GM19035 (cell line): ENCODE results near the gene TMEM208.
A peak's percentile ranks its signal among the peaks of the same experiment; 100 is the strongest.

Experiments used
- ATAC-seq: cut with Tn5 transposase; IDR thresholded peaks from one replicate; pipeline ENCODE4 v1.9.1; 2021; ENCODE audit not compliant: unreplicated experiment

TMEM208 gene

DNA sequence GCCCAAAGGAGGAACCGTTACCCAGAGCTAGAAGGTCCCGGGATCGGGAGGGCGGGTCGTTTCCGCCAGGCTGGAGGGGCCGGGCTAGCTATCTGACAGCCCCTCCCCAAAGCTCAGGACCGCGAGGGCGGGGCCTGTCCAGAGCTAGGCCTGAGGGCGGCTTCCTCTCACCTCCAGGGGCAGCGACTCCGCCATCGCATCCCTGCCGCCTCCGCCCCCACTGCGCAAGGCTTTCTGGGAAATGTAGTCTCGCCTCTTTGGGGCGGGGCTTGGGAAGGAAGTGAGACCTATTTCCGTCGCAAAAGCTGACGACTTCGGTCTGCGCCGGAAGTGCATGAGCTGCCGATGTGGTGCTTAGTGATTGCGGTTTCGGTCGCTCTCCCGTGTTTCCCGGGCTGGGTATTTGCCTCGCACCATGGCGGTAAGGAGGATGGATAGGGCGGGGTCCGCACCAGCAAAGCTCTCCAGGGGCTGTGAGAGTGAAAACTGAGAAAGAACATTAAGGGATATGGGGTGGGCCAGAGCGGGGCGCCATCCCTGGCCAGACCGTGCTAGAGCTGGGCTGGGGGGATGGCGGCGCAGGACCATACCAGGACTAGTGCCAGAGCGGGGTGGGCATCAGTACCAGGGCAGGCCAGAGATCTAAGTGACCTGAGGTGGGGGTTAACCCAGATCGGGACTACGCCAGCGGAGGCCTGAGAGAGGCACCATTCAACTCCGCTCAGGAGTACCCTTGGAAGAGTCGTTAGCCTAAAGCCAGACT, at the start of gene TMEM208:
TSS of gene TMEM208 (plus strand) at position 327 of the 763 bp plus-strand sequence. CDS start at position 416, 89 bp downstream.
- peak; percentile 97 for ATAC-seq

DNA sequence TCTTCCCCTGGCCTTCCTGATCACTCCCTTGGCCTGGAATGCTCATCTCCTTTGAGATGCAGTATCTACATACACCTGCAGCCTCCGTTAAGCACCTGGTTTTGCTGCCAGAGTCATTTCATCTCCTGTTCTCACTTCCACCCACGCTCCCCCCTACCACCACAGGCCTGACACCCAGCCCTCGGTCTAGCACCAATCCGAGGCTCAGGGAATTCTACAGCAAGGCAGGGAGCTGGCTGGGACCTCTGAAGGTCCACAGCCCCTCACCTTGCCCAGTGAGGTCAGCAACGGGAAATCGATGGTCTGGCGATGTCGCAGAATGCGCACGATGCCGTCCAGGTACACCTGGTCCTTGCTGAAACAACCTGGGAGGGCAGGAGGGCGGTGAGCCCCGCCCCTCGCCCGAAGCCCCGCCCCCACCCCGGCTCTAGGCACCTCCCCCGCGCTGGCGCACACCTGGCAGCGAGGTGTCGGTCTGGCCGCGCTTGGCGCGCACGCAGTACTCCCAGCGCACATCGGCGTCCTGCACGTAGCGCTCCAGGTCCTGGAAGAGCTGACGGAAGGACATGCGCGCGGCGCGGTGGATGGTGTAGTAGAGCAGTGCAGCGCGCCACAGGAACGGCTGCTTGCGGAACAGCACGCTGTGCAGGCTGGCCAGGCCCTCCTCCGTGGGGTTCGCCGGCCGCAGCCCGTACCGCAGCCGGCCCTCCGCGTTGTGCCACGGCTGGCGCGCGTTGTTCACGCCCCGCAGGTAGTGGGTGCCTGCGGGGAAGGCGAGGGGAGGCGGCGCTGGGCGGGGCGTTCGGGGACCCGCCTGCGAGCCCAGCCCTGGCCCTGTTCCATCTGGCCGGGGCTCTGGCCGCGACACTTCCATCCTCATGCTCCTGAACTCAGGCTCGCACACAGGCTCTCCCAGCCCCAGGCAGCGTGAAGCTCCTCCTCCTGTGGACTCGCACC, 48.9 kb upstream of the TMEM208 start:
- ATAC-seq, result no peak

DNA sequence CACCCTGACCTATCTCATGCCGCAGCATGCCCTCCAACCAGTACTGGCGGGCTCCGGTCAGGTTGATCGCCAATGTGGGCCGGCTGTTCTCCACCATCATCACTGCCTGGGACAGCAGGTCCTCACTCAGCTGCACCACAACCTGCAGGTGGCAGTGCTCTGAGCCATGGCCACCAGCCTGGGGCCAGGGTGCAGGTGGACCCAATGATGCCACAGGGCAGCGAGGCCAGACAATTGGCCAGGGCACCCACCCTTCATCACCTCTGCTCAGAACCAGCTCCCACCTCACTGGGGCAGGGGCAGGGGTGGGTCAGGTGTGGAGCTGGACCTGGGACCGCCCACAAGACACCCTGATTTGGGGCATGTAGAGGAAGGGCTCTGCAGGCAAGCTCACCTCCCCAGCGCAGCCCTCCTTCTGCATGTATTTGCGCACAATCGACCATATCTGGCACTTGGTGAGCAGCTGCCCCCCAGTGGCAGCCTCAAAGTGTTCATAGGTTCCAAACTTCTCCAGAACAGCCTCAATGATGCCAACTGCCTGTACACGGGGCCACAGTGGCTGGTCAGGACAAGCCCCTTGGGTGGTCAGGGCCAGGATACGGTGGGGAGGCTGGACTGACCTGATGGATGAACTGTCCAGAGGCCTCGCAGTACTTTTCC, 47.4 kb upstream of the TMEM208 start:
- ATAC-seq, result no peak

DNA sequence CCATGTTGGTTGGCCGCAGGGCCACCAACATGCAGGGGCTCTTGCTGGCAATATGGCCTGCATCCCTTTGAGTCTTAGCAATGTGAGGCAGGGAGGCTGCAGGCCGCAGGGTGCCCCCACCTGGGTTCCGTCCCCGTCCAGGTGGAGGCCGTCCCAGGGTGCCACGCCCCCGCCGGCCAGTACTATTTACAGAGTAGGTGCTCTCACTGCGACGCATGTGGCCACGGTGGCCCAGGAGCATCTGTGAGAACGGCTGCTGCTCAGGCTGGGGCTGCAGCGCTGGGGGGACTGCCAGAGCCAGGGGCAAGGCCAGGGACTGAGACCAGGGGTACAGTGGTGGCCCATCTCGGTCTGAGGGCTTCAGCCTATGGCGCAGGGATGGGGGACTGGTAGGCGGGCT, 46.8 kb upstream of the TMEM208 start:
- ATAC-seq, result no peak

DNA sequence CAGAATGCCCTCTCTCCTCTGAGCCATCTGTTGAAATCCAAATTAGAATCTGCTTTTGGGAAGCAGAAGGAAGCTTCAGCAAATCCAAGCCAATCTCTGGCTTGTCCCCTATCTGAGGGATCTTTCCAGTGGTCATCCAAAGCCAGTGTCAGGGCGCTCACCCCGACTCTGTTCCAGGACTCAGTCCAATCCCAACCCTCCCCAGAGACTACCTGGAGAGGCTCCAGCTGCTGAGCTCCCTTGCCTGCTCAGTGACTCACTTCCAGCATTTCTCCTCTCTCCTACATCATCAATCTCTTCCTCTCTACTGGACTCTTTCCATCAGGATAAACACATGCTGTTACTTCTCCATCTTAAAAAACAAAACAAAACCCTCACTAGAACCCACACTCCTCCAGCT, 45.6 kb upstream of the TMEM208 start:
- no peak for ATAC-seq

DNA sequence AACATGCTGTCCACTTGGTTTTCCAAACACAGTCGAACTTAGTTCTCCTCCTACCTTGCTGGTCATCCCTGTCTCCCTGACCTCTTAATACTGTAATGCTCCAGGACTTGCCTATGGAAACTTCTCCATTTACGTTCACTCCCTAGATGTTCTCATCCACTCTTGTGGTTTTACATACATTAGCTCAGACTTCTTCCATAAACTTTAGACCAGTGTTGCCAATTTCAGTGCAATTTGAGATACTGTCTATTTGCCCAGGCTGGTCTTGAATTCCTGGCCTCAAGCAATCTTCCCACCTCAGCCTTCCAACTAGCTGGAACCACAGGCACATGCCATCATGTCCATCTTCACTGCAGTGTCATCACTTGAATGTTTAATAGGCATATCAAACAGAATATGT, 44.6 kb upstream of the TMEM208 start:
- no peak for ATAC-seq

DNA sequence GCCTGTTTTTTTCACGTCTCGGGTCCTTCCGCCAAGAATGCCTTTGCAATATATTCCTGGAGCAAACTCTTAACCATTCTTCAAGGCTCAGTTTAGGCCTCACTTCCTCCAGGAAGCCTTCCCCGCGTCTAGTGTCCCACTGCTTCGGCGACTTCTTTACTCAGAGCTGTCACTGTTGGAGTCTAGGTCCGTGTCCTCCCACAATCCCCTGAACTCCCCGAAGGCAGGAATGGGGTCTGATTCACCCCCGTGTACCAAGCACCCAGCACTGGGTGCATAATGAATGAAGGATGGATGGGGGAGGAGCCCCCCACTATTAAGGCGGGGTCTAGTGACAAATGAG, 43.7 kb upstream of the TMEM208 start:
- no peak for ATAC-seq

DNA sequence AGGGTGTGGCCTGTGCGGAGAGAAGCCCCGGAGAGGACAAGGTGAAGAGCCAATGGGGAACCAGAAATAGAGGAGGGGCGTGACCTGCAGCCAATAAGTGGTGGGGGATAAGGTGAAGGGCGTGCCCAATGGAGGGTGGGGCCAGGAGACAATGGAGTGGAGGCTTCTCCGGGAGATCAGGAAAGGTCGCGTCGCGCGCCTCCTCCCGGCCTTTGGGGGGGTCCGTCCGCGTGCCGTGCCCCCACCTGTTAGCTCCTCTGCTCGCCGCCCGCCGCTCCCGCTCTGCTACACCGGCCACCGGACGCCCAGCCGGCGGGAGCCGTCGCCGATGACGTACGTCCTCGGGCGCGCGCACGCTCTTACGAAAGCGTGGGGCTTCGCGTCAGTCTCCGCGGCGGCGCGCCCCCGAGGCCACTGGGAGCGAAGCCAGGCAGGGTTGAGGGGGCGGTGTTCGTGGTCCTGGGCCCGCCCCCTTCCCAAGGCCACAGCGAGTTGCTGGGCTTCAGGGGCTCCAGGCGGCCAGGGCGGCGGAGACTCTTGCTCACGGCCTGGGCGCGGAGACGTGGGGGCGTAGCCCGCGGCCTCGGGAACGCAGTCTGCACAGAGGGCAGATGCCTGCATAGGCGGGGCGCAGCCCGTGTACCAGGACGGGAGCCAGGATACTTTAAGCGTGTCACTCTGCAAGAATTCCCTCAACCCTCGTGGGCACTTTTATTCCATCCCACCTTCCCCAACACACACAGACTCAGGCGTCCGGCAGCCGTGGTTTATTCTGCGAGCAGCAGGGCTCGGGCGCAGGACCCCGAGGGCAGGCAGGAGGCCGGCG, 43.1 kb upstream of the TMEM208 start, which contains the start of gene MATCAP1:
TSS of gene MATCAP1 (minus strand) at position 337 of the 826 bp plus-strand sequence. CDS start 3,353 bp downstream, outside the sequence.
- ATAC-seq, result peak; percentile 91

DNA sequence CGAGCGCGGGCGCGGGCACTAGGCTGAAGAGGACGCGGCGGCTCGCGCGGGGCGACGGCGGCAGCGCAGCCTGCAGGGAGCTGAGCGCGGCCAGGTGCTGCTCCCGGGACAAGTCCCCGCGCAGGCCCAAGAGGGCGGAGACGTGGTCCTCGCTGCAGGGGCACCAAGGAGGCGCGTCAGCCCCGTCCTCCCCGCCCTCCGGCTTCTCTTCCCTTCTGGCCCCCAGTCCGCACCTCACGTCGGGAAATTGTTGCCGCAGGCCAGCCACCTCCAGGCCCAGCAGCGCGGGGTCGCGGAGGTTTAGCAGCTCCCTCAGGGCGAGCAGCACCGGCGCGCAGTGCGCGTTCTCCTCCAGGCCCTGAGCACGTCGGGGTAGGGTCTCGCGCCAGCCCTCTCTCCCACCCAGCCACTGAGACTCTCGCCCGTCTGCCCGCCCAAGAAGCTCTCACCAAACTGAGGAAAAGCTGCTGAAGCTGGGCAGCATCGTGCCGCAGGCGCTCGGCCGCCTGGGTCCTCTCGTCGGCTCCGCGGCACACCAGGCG, 42.4 kb upstream of the TMEM208 start:
- ATAC-seq, result peak; percentile 9

DNA sequence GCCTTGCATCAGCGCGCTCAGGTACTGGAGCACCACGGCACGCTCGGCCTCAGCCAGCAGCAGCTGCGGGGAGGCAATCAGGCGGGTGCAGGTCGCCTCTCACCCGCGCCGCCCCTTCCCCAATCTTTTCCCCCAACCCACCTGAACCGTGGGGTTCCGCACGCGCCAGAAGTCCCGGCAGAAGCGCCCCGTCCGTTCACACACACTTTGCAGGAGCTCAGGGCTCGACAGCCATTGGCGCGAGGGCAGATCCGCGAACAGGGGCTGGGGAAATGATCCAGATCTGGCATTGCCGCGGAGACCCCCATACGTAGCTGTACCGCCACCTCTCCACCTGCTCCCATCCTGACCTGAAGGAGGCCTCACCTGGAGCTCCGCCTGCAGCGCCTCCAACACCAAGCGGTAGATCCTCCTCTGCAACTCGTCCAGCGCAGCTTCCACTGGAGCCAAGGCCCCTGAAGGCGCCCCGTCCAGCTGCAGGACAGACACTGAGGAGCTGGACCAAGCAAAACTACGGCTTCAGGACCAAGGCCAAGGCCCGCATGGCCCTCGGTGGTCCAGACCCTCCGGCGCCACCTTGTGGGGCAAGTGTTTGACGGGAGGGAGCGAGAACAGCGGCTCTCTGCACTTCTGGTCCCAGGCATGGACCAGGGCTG, 41.8 kb upstream of the TMEM208 start:
- ATAC-seq, result peak; percentile 23

DNA sequence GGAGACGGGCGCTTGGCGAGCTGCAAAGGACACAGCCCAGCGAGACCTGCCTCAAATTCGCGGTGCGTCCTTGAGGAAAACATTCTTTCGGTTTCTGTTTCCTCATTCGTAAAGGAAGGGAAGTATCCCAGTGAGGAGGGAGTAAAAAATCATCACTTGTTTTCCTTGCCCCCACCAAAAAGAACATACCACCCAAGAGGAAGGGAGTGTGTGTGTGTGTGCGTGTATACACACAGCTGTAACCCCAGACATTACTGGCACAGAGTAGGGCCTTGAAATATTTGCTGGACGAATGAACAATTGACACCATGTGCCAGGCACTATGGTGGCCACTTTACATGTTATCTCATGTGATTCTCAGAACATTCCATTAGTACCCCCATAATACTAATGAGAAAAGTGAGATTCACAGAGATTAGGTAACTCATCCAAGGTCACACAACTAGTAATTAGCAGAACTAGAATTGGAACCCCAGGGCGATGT, 41.2 kb upstream of the TMEM208 start:
- no peak for ATAC-seq

DNA sequence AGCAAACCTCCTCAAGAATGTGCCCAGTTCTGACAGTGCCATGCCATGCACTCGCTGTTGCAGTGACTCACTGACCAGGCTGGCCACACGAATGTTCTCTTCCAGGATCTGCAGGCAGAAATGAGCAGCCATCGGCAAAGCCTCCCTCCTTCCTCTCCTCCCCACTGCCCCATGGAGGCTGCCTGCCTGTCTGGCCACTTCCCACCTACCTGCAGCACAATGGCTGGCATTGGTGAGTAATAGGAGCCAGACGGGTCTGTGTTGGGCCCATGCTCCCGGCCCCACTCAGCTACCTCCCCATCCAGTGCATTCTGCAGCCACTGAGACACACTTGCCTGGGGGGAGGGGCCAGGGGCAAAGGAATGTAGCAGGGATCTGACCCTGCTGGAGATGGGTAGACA, 40.4 kb upstream of the TMEM208 start:
- no peak for ATAC-seq

DNA sequence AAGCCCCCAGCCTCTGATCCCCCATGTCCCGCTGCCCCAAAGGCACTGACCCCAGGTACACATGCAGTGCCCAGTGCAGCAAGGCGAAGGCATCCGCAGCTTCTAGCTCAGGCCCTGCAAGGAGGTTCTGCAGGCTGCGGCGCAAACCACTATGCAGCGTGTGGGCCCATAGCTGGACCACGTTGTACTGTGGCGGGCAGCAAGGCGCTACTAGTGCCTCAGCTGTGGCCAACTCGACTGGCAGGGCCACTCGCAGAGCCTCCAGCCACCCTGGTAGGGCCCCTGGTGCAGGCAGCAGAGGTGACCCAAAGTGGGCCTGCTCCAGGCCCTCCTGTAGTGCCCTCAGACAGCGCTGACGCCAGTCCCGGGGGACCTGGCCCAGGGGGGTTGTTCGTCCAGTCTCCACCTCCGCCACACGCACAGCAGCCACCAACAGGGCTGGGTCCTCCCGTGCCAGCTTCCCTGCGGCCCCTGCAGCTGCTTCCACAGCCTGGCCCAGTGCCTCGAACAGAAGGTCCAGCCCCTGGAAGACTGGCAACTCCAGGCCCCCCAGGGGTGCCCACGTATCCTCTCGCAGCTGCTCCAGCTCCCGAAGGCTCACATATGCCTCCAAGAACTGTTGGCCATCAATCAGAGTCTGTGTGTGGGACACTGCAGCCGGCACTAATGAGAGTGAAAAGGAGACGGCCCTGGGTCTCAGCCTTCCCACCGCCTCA, 39.6 kb upstream of the TMEM208 start:
- no peak for ATAC-seq

DNA sequence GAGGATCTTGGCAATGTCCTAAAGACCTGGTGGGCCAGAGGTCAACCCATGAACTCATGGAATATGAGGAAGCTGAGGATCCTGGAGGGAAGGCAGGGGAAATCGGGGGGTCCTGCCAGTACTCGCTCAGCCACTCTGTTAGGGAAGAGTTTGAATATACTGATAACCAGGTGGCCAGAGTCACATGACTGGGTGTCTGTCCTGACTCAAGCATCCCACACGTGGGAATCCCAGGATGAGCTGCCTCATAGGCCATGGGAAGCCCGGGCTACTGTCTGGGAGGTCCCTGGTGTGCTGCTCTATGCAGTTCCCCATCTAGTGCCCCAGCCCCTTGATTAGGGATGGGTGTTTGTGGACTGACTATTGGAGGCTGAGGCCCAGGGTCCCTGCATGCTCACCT, 38.6 kb upstream of the TMEM208 start:
- no peak for ATAC-seq

DNA sequence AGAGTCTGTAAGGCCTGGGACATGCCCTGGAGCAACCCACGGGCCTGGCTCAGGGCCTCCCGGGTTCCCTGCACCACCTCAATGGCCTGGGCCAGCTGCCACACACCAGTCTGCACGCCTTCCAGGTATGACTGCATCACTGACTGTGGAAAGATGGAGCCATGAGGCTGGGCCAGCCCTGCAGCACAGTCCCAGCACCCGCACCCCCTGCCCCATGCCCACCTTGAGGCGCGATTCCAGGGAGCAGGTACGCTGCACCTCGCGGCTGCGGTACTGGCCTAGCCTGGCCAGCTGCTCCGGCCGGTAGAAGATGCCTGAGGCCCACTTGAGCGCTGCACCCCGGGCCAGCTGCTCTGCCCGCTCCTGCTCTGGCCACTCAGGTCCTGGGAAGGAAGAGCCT, 38.1 kb upstream of the TMEM208 start:
- ATAC-seq, result no peak

DNA sequence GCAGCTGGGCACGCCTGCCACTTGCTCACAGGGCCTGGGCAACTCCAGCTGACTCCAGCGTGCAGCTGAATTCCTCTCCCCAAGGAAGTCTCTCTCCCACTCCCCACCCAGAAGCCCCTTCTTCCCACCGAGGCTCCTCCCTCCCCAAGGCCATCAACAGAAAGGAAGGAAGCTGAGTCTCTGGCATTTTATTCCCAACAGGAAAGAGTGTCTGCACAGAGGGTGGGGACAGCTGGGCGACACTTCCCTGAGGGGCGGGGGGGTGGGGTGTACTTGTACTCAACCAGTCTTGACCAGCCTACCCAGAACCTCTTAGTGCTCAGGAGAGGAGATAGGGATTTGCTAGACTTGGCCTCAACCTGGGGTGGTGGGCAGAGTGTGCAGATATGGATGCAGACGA, 36.9 kb upstream of the TMEM208 start, which contains the start of gene EXOC3L1:
TSS of gene EXOC3L1 (minus strand) at position 96 of the 400 bp plus-strand sequence. CDS start 460 bp downstream, outside the sequence.
- no peak for ATAC-seq

DNA sequence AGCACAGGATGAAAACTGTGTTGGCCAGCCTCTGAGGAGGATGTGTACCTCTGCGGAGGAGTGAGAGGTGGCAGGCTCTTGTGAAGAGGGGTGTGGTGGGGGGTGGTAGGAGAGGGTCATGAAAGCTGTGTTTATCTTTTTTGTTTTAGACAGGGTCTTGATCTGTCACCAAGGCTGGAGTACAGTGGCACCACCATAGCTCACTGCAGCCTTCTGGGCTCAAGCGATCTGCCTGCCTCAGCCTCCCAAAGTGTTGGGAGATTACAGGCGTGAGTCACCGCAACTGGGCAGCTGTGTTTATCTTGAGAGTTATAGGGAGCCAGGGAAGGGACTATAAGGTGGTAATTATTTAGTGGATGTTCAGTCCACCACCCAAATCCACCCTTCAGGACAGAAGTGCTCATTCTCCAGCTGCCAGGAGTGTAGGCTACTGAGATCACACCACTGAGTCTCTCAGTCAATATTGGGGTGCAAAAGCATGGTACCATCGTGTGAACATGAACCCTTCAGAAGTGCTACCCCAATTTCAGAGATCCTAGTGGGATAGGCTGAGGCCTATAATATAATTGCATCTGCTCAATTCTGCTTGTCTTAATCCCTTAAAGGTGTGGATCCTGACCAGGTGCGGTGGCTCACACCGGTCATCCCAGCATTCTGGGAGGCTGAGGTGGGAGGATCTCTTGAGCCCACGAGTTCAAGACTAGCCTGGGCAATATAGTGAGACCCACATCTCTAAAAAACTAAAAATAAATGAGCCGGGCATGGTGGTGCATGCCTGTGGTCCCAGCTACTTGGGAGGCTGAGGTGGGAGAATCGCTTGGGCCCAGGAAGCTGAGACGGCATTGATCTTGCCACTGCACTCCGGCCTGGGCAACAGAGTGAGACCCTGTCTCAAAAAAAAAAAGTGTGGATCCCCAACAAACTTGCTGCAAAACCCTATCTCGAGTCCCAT, 36.2 kb upstream of the TMEM208 start:
- ATAC-seq, result no peak
